GM11168 (cell line): Measurements from ENCODE around the gene LRRC15.

Source experiments
- in situ Hi-C: fragments of 300-500 bp; cut with MboI; formaldehyde crosslinking; loops from one replicate; pipeline ENCODE4 v1.12.0; 2022; ENCODE audit warnings: low sequenced_read_pairs; ENCODE audit not compliant: unreplicated experiment

The LRRC15 gene

DNA sequence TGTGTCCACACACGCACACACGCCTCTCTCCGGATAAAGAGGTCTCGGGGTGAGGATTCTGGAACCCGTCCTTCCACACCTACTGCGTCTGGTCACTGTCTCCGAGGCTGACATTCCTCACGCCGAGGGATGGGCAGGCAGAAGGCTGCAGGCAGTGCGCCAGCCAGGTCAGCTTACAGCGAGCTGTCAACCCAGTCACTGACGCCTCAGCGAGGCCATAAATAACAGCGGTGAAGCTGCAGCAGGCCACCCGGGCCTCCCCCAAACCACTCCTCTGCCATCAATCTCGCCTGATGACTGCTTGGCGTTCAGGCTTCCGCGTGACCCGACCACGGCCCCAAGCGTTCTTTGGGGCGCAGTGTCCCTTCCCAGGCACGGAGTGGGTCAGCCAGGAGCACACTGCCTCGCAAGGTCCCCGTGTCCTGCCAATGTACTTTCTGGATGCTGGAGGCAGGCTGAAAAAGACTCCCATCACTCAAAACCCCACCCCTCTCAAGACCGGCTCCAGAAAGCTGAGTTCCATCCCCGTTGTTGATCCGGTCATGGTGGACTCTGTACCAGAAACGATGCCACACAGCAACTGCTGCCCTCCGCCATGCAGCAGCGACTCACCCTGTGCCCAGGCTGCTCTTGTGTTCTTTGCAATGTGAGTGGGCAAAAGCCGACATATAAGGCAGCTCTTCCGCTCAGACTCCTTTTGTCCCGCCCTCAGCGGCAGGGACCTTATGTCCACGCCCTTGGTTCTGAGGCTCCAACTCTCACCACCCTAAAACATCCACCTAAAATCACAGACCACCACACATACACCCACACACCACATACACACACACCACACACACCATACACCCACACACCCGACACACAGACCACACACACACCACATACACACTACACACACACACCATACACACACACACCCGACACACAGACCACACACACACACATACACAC, 45.5 kb downstream of the LRRC15 start:
- in situ Hi-C loops = no loop called here

DNA sequence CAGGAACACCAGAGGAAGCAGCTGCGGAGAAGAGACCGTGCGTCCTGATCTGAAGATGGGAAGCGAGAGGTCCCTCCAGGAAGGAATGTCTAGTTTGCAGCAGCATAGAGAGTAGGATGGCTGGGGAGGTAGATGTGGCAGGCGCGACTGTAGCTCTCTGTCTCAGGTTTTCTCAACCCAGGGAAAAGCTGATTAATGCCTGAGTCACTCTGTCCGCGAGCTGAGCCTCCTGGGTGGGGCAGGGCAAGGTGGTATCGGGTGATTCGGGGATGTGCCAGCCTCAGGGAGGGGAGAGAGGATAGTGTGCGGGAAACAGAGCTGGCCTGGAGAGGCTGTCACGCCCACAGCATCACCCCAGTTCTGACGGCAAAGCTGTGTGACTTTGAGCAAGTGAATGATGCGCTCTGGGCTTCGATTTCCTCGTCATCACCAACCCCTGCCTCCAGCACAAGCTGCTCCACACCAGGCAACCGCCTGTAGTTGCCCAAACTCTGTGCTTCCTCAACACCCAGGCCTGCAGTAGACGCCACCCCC, 46.8 kb downstream of the LRRC15 start:
- in situ Hi-C loops = no loop called here

DNA sequence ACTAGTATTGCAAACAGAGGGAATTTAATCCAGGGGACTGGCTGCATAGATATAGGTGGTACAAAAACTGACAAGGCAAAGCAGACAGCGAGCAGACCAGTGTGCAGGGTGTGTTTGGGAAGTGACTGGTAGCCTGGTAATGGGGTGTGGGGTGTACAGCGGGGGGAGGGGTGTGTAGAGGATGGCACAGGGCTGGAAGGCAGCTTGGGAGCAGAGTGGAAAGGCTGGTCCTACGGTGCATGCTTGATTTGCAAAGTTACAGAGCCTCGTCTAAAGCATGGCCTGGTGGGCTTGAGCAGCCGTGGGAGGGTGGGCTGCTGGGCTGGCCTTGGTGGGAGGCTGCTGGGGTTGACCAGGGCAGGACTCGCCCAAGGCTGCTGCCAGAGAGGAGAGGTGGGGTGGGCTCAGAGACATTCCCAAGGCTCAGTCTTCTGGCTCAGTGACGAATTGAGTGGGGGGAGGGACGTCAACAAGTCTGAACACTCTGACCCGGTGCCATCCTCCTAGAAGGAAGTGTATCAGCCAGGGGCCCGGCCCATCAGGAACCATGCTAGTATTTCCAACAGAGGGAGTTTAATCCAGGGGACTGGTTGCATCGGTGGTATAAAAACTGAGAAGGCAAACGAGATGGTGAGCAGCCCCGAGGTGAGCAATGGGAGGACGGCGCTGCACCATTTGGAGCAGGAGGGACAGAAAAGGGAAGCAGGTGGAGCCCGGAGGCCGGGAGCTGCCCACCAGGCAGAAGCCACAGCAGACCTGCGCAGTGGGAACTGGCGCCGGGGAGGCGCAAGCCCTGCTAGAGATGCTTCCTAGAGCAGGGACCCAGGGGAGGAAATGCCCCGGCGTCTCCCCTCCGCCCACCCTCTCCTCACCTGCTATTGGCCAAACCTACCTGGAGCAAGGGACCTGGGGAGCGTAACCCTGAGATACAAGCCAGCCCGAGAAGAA, 47.6 kb downstream of the LRRC15 start:
- in situ Hi-C loops = no loop called here

DNA sequence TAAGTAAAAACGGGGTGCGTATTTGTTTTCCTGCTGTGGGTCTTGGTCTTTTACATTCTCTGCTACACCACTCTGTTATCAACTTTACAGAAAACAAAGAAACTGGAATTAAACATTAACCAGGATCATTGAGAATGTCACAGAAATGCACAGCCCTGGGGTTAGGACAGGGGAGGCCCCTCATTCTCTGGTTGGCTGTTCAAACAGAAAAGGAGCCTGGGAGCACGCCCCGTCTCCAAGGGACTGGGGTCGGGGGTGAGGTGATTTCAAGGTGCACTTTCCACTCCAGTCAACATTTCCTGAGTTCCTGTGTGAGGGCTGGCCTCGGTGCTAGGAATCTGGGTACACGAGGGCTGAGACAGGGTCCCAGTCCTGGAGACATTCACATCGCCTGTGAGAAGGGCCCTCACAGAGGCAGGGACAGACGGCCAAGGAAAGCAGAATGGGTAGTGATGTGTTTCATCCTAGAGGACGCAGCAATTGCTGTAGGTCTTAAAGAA, 48.7 kb downstream of the LRRC15 start:
- in situ Hi-C loops = no loop called here

DNA sequence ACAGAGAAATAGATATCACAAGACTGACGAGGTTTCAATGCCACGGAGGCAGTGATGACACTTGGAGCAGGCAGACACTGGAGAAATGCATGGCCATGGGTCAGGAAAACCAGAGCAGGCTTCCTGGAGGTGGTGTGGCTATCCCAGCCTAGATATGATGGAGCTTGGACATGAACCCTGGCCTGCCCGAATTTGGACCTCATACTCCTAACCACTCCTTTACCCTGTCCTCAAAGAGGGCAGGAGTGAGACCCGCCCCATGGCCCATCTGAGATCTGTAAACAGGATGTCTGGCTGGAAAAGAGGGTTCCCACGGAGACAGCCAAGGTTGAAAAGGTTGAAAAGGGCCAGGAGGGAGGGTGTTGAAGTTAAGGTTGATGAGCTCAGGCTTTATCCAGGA, 49.4 kb downstream of the LRRC15 start:
- in situ Hi-C loops = no loop called here

DNA sequence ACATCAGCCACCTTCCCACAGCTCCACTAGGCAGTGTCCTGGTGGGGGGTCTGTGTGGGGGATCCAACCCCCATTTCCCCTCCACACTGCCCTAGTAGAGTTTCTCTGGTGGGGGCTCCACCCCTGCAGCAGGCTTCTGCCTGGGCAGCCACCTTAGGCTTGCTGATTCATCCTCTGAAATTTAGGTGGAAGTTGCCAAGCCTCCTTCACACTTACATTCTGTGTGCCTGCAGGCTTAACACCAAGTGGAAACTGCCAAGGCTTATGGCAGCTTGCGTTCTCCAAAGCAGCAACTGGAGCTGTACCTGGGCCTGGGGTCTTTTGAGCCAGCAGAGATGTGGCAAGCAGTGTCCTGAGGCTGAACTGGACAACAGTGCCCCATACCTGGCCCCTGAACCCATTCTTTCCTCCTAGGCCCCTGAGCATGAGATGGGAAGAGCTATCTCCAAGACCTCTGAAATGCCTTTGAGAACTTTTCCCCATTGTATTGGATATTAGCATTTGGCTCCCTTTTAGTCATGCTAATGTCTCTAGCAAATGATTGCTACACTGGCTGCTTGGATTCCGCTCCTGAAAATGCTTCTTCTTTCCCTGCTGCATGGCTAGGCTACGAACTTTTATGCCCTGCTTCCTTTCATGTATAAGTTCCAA, 50.9 kb downstream of the LRRC15 start:
- in situ Hi-C loops = loop anchor here (5.0 kb wide), 2 partner anchors 541 to 661 kb away; no protein-coding TSS in a partner anchor

DNA sequence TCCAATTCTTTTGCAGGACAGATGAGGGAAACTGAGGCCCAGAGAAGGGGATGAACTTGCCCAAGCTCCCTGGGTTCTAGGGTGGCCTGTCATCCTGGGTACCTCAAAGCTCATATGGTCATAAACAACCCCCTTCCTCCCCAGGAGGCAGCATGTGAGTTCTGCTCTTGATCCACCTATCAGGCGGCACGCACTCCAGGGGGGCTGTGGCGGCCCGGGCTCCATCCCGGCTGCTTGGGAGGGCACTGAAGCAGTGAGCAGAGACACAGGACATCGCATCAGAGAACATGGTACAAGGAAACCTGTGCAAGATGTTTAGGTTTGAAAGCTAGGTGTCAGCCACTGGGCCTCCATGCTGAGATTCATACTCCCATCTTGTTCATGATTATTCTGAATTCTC, 52.6 kb downstream of the LRRC15 start:
- in situ Hi-C loops = loop anchor here (5.0 kb wide), 2 partner anchors 540 to 660 kb away; no protein-coding TSS in a partner anchor

DNA sequence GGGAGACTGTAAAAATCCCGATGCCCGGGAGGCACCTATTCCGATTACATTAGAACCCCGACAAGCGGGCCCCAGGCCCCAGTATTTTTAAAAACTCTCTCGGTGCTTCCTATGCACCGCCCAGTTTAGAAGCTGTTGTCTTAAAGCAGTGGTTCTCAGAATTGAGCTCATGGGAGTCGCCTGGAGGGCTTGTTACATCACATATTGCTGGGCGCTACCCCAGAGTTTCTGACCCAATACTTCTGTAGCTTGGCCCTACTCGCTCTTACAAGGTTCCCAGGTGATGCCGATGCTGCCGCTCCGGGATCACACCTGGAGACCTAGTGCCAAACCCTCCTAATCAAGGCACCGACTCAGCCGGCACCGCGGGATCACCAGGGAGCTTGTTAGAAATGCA, 53.6 kb downstream of the LRRC15 start:
- in situ Hi-C loops = loop anchor here (5.0 kb wide), 2 partner anchors 539 to 659 kb away; no protein-coding TSS in a partner anchor

DNA sequence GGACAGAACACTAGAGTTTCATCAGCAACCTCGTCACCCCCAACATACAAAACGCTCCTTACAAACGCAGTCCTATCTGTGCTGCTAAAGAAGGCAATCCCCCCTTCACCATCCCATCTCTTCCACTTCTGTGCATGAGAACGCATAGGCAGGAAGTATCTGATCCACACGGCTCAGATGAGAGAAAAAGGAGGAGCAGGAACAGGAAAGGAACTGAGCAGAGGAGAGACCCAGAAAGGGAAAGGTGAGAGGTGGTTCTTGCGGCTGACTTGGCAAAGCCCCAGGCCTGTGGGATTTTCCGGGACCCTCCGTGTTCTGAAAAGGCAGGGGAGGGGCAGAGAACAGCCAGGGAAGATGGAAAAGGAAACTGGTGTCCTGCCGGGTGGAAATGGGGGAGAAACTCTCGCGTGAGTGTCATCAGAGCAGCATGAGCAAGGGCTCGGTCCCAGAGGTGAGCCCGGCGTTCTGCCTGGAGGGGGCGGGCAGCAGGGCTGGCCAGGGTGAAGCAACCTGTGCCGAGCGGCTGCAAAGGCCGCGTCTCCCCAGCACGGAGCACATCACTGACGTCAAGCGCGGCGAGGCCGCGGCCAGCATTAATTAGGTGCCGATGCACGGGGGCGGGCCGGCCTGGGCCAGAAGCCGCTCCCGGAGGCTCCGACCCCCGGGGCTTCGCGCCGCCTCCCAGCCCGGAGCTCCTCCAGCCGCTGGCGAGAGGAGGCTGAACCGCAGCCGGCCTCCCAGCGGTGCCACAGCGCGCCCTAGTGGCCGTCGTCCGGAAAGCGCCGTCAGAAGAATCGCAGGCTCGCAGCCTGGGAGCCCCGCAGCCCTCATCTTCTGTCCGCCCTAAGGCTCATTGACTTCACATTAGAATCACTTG, 54.2 kb downstream of the LRRC15 start:
- in situ Hi-C loops = loop anchor here (5.0 kb wide), 2 partner anchors 538 to 658 kb away; no protein-coding TSS in a partner anchor

DNA sequence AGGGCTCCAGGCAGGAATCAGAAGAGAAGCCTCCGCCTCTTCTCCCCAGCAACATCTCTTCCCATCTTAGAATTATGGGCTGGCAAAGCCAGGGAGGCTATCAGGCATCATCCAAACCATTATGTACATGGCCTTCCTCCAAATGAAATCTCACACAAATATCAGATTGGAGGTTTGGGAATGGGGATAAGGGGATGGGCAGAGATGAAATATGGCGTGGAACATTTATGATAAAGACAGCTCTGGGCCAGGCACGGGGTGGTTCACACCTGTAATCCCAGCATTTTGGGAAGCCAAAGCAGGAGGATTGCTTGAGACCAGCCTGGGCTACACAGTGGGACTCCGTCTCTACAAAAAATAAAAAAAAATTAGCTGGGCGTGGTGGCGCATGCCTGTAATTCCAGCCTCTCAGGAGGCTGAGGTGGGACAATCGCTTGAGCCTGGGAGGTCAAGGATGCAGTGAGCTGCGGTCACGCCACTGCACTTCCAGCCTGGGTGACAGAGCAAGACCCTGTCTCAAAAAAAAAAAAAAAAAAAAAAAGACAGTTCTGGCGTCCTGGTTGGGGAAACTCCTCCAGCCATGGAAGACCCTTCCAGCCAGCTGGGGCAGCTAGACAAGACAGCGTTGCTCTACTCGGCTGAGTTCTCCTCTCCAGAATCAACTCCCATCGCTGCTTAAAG, 55.0 kb downstream of the LRRC15 start:
- in situ Hi-C loops = loop anchor here (5.0 kb wide), 2 partner anchors 537 to 657 kb away; no protein-coding TSS in a partner anchor

DNA sequence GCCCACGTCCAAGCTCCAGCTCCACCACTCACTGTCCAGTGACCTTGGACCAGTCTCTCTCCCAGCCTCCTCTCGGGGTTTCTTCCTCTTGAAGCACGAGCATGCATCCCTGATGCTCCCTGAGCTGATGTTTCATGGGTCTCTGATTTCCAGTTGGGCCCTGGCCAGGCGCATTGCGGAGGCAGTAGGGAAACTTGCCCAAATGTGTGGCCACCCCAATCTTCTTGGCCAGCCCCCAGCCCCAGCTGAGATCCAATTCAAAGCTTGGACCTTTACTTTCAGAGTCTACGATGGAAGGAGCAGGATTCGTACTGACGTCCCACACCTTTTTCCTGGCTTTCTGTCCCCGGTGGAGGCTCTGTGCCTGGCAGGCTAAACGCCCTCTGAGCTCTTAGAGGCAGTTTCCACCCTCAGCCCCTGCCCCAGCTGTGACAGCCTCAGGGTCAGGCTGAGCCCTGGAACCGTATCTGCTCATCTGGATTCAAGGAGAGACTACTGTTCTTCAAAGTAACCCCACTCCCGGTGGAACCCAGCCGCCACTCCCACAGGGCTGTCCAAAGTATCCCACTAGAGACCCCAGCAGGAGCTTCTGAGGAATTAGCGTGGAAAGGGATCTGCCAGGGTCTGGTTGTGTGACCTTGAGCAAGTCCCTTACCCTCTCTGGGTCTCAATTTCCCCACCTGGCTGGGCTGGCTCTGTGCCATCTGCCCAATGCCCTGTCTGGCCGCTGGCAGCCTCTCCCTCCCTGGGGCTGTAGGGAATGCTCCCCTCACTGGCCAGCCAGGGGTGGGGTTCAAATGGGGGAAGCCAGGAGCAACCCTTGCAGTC, 55.8 kb downstream of the LRRC15 start:
- in situ Hi-C loops = no loop called here

DNA sequence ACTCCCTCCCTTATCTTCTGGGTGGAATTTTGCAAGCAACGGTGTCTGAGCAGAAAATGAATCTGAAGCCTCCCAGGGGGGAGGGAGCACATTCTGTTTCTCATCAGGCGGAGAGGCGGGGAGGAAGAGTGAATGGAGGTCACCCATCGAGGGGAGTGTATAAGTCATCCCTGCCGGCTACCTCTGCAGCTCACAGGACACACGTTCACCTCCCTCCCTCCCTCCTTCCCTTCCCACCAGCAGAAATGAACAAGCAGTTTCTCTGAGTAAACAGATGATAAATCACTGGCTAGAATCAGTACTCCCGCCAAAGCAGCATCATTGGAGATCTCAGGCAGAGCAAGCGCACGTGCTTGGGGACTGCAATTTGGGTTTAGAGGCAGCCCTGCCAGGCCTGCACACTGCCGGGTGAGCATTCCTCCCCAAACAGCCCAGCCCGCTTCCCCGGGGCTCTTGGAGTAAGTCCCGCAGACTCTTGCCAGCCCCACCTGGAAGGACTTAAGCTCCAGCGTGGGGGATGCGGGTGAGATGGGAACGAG, 56.7 kb downstream of the LRRC15 start:
- in situ Hi-C loops = no loop called here

DNA sequence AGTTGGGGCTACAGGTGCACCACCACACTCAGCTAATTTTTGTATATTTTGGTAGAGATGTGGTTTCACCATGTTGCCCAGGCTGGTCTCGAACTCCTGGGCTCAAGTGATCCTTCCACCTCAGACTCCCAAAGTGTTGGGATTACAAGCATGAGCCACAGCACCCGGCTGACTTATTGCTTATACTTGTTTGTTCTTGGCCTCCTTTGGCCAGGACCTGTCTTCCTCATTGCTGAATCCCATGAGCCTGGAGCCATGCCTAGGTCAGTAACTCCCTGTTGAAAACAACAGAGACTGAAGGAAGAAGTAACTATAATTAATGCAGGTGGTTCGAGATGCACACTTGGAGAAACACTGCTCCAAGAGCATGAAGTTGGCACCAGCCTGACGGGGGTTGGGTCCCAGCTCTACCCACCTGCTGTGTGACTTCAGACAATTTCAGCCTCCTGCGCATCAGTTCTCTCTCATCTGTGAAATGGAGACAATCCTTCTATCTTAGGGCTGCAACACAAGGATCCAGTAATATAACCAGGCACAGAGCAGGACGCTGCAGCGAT, 57.3 kb downstream of the LRRC15 start:
- in situ Hi-C loops = no loop called here

DNA sequence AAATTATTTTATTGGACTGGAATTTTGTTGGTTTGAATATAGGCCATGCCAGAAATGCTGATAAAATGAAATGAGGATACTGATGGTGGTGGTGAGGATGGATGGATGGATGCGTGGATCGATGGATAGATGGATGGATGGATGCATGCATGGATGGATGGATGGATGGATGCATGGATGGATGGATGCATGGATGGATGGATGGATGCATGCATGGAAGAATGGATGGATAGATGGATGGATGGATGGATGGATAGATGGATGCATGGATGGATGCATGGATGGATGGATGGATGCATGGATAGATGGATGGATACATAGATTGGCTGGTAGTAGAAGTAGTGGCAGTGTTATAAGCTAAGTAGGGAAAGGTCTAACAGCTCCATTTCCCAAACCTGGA, 58.5 kb downstream of the LRRC15 start:
- in situ Hi-C loops = no loop called here

DNA sequence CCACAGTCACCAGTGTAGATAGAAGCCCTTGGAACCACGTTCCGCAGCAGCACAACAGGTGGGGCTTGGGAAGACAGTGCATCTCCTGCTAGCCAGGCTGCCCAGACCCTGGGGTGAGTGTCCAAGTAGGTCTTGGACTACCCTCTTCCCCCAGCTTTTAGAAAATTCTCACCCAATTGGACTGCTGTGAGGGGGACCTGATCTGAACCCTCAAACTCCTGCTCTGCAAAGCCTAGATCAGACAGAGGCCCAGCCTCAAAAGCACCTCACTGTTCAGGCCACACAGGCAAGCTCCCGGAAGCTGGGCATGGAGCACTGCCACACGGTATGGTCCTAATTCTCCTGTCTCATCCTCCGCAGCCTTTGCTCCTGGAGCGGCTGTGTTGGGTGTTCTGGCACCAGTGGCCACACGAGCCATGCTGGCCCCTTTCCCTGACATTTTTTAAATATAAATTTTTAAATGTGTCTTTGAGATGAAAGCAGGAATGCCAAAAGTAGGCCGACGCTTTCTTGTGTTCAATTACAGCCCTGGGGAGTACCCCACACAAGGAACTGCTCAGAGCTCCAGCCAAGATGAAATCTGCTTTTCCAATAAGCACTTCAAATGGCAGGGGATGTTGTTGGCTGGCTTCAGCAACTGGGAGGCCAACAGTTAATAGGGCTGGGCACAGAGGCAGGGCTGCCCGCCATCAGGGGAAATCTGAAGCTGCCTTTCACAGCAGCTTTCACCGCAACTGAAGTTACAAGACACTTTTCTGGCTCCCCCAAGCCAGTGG, 59.3 kb downstream of the LRRC15 start:
- in situ Hi-C loops = no loop called here
